Transverse colon (tissue), 4 donors: ENCODE measurements around the gene GLI1. TPM values are rescaled to one million over a fixed set of nuclear protein-coding genes. Genes with fewer than 3 reads are reported as not detected.
A peak's percentile ranks its signal among the peaks of the same experiment; 100 is the strongest.

ENCODE experiments used
- DNase-seq: peaks from one replicate; pipeline ENCODE4 v3.0.0-alpha.2; 2019
- H3K27ac ChIP-seq, 4 donors: fragments of 200-600 bp; sonication (generic); 2 replicates each; pipeline ENCODE4 v1.5.1; 2016 to 2018; ENCODE audit warnings: inconsistent platforms in 4 of 4
- H3K27me3 ChIP-seq: fragments of 200-600 bp; sonication (generic); 2 replicates; pipeline ENCODE4 v1.5.1; 2017; ENCODE audit warnings: inconsistent platforms
- H3K36me3 ChIP-seq, 4 donors: fragments of 200-600 bp; sonication (generic); 2 replicates each; pipeline ENCODE4 v1.5.1; 2017 to 2019; ENCODE audit warnings: inconsistent platforms in 4 of 4
- H3K4me1 ChIP-seq, 4 donors: fragments of 200-600 bp; sonication (generic); 2 replicates each; pipeline ENCODE4 v1.5.1; 2017 to 2020; ENCODE audit warnings: inconsistent platforms in 4 of 4
- H3K4me3 ChIP-seq, 4 donors: fragments of 200-600 bp; sonication (generic); 1 replicate in 1 of 4; 2 replicates in 3 of 4; pipeline versions ENCODE4 v1.5.1 to v1.6.1; 2017 to 2019; ENCODE audit warnings: inconsistent platforms in 4 of 4
- H3K9me3 ChIP-seq, 2 donors: fragments of 200-600 bp; sonication (generic); 2 replicates each; pipeline ENCODE4 v1.5.1; 2017 to 2019; ENCODE audit warnings: inconsistent platforms in 2 of 2
- CTCF ChIP-seq, 5 experiments: fragments of 200-600 bp in 3 of 5; fragments of 450-650 bp in 2 of 5; sonication (generic) in 3 of 5; IDR thresholded peaks; 1 replicate in 2 of 5; 2 replicates in 3 of 5; pipeline ENCODE4 v1.5.1; 2016 to 2017; ENCODE audit warnings: antibody characterized with exemption in 5 of 5, inconsistent platforms in 3 of 5, mild to moderate bottlenecking in 2 of 5, moderate library complexity in 1 of 5
- EP300 ChIP-seq: sonication (generic); formaldehyde crosslinking; IDR thresholded peaks from one replicate; pipeline ENCODE4 v1.6.1; 2017; ENCODE audit warnings: antibody characterized with exemption, low read depth
- POLR2A ChIP-seq: fragments of 450-650 bp; IDR thresholded peaks from one replicate; pipeline ENCODE4 v1.6.1; 2016; ENCODE audit warnings: antibody characterized with exemption, mild to moderate bottlenecking, moderate library complexity
- POLR2AphosphoS5 ChIP-seq, 3 donors: sonication (generic); formaldehyde crosslinking; IDR thresholded peaks; one replicate each; pipeline ENCODE4 v1.6.1; 2016; ENCODE audit warnings: antibody characterized with exemption in 3 of 3
- WGBS, 2 donors: methylation state at CpG; one replicate each; pipeline ENCODE4 v1.1.5; 2018; ENCODE audit warnings: low coverage in 1 of 2; 5-methylcytosine and 5-hydroxymethylcytosine counted together
- in situ Hi-C, 4 donors: fragments of 200-750 bp; cut with MboI; loops; one replicate each; pipeline versions ENCODE4 v1.15.0 to v1.15.1; 2017; ENCODE audit warnings: low sequenced_read_pairs in 3 of 4, low pct_ligation_motif_present in 1 of 4, low pct_unique_long_range_greater_than_20kb in 1 of 4
- intact Hi-C: fragments of 100-400 bp; cut with DNase I; formaldehyde crosslinking; loops from one replicate; pipeline ENCODE4 v1.15.1; 2023; ENCODE audit warnings: low total_unique reads
- small RNA-seq, 4 donors: library from RNA; depleted of rRNA; stranded (forward); fragments of <200 nt; gene quantifications; one replicate each; pipeline ENCODE3, GENCODE V24; 2016
- total RNA-seq, 4 donors: library from RNA; depleted of rRNA; stranded (reverse); fragments of >200 nt; gene quantifications; one replicate each; pipeline ENCODE4 v1.1.0, GENCODE V29; 2016

GLI1 gene
- total RNA-seq, 4 donors from 2014 or later, result 0.41 to 1.2 (median 0.79) TPM; not detected in 1

GRCh38 chr12:57519796-57520052 lies 60.1 kb downstream of the GLI1 start:
- intact Hi-C loops (no loop called here), in situ Hi-C loops (no loop called here)
- 0% methylated on average over 7 of the region's 8 CpGs; no CpG with 5 or more reads in 1 of the 2 donors for WGBS, 2 donors
- H3K4me1 ChIP-seq, result peaks cover 38 to 57% (median 52%) of the 10 kb centered on the region in 4 donors
- no peak for TF ChIP-seq POLR2AphosphoS5 (IDR thresholded peaks at IDR 0.05)
- no peak for TF ChIP-seq CTCF (IDR thresholded peaks at IDR 0.05)
- TF ChIP-seq POLR2A, result no peak
- TF ChIP-seq EP300, result no peak
- H3K9me3 ChIP-seq, result no peaks in the 10 kb centered on the region
- H3K27ac ChIP-seq, result peak overlapping the region; percentile 97 to 100 (median 98)
- H3K36me3 ChIP-seq, result peaks cover 0 to 28% (median 10%) of the 10 kb centered on the region in 4 donors
- no peak for DNase-seq
- no peaks in the 10 kb centered on the region for H3K27me3 ChIP-seq
- H3K4me3 ChIP-seq, result peak overlapping the region; percentile 60 to 88 (median 72)

- no peaks in the 10 kb centered on the region for H3K9me3 ChIP-seq
- in situ Hi-C loops, result no loop called here
- H3K27me3 ChIP-seq, result no peaks in the 10 kb centered on the region
- H3K4me1 ChIP-seq, result peaks cover 42 to 63% (median 56%) of the 10 kb centered on the region in 4 donors
- peaks cover 0 to 23% (median 10%) of the 10 kb centered on the region in 4 donors for H3K36me3 ChIP-seq
- WGBS, 2 donors, result 1% methylated on average over 43 of the region's 52 CpGs; no CpG with 5 or more reads in 1 of the 2 donors
- DNase-seq, result peak; percentile 100
- peak; percentile 80 for TF ChIP-seq EP300
- TF ChIP-seq POLR2A, result peak; percentile 100
- TF ChIP-seq CTCF (IDR thresholded peaks at IDR 0.05), result no peak
- peak; percentile 100 for TF ChIP-seq POLR2AphosphoS5 (IDR thresholded peaks at IDR 0.05)
- peak within 1 kb of the TSS; percentile 60 to 88 (median 72) for H3K4me3 ChIP-seq
- peak within 1 kb of the TSS; percentile 97 to 100 (median 98) for H3K27ac ChIP-seq
- intact Hi-C loops, result no loop called here
These were observed 60.7 kb downstream of the GLI1 start, which contains the start of gene DDIT3 for GRCh38 chr12:57520053-57520818. TSS of gene DDIT3 (minus strand) at chr12:57520514. CDS start at chr12:57517406, 3,108 bp downstream.

GRCh38 chr12:57521525-57522010 lies 62.0 kb downstream of the GLI1 start:
- Histone ChIP-seq H3K4me3 (peak overlapping the region in 2 of 4 donors; percentile 76 to 81), H3K27me3 (no peaks in the 10 kb centered on the region), H3K4me1 (peaks cover 42 to 71% (median 58%) of the 10 kb centered on the region in 4 donors), H3K27ac (peak overlapping the region; percentile 97 to 100 (median 98)), H3K36me3 (peaks cover 0 to 22% (median 4%) of the 10 kb centered on the region in 4 donors), H3K9me3 (no peaks in the 10 kb centered on the region)
- 25 to 40% methylated on average over 5 to 17 of the region's 17 CpGs for WGBS, 2 donors
- in situ Hi-C loops, result no loop called here
- TF ChIP-seq POLR2AphosphoS5 (IDR thresholded peaks at IDR 0.05) (no peak), CTCF (IDR thresholded peaks at IDR 0.05) (no peak), POLR2A (no peak), EP300 (no peak)
- intact Hi-C loops, result no loop called here
- DNase-seq, result peak; percentile 58

Small RNA genes within 50 kb of the gene (small RNA-seq; reads per million reads assigned to genes)
- gene MIR616 (0 to 0.18 (median 0.07) reads per million in 4 donors), gene RNU6-879P (0 reads per million in 4 donors)

Other genes with a start within 250 kb of the GLI1 start
- not detected for gene NXPH4, start 243.0 kb upstream of the GLI1 start, total RNA-seq
- 100 to 1,000 TPM in 1 of 4 donors, 10 to 100 TPM in 3; 29.2 to 104 (median 33.4) TPM for gene SHMT2, start 230.1 kb upstream of the GLI1 start, total RNA-seq
- 1 to 10 TPM; 1.8 to 3.3 (median 1.9) TPM for gene STAC3, start 208.6 kb upstream of the GLI1 start, total RNA-seq
- 10 to 100 TPM; 26.3 to 56.9 (median 33.3) TPM for gene R3HDM2, start 28.7 kb upstream of the GLI1 start, total RNA-seq
- not detected for gene INHBC, start 25.0 kb upstream of the GLI1 start, total RNA-seq
- gene INHBE, start 4.5 kb upstream of the GLI1 start, total RNA-seq, result not detected
- 10 to 100 TPM in 3 of 4 donors, not detected in 1; 11.7 to 87.2 (median 27.3) TPM for gene ARHGAP9, start 20.1 kb downstream of the GLI1 start, total RNA-seq
- gene MARS1, start 28.3 kb downstream of the GLI1 start, total RNA-seq, result 100 to 1,000 TPM in 2 of 4 donors, 10 to 100 TPM in 2; 39.0 to 184 (median 103) TPM
- gene DDIT3, start 60.7 kb downstream of the GLI1 start, total RNA-seq, result 100 to 1,000 TPM in 2 of 4 donors, 10 to 100 TPM in 2; 27.6 to 338 (median 67.6) TPM
- gene MBD6, start 63.0 kb downstream of the GLI1 start, total RNA-seq, result 100 to 1,000 TPM in 1 of 4 donors, 10 to 100 TPM in 3; 36.6 to 155 (median 51.0) TPM
- 100 to 1,000 TPM; 154 to 344 (median 175) TPM for gene DCTN2, start 87.4 kb downstream of the GLI1 start, total RNA-seq
- 1 to 10 TPM; 1.3 to 6.2 (median 1.6) TPM for gene KIF5A, start 90.3 kb downstream of the GLI1 start, total RNA-seq
- 100 to 1,000 TPM in 1 of 4 donors, 10 to 100 TPM in 3; 38.4 to 308 (median 45.8) TPM for gene PIP4K2C, start 131.4 kb downstream of the GLI1 start, total RNA-seq
- 10 to 100 TPM in 1 of 4 donors, 1 to 10 TPM in 3; 8.0 to 10.9 (median 9.6) TPM for gene DTX3, start 145.0 kb downstream of the GLI1 start, total RNA-seq
- gene ARHGEF25, start 151.7 kb downstream of the GLI1 start, total RNA-seq, result 10 to 100 TPM in 3 of 4 donors, 1 to 10 TPM in 1; 6.6 to 35.9 (median 15.3) TPM
- 1 to 10 TPM in 2 of 4 donors, under 1 TPM in 1, not detected in 1; 0.68 to 6.4 (median 2.1) TPM for gene B4GALNT1, start 173.4 kb downstream of the GLI1 start, total RNA-seq
- 100 to 1,000 TPM; 187 to 362 (median 249) TPM for gene OS9, start 234.3 kb downstream of the GLI1 start, total RNA-seq